KMS-11 (cell line): ENCODE results near the gene PTCRA.
"Not testable (repeated sequence)": the region's sequence is repeated elsewhere in the genome, so short reads cannot be mapped to it uniquely, and the experiment has no call there.

Experiments
- H2AFZ ChIP-seq: fragments of 200-600 bp; sonication (generic); 2 replicates; pipeline ENCODE4 v1.6.1; 2016; ENCODE audit warnings: antibody characterized with exemption, mixed run types, low read depth
- H3K27ac ChIP-seq: fragments of 200-600 bp; sonication (generic); 2 replicates; pipeline ENCODE4 v1.6.1; 2016; ENCODE audit warnings: mild to moderate bottlenecking, mixed run types
- H3K27me3 ChIP-seq: fragments of 200-600 bp; sonication (generic); 2 replicates; pipeline ENCODE4 v1.6.1; 2017; ENCODE audit warnings: mild to moderate bottlenecking, low read depth, mixed run types, moderate library complexity; ENCODE audit not compliant: insufficient read depth
- H3K36me3 ChIP-seq: fragments of 200-600 bp; sonication (generic); 2 replicates; pipeline ENCODE4 v1.6.1; 2017; ENCODE audit warnings: mild to moderate bottlenecking, mixed run types; ENCODE audit not compliant: insufficient read depth
- H3K4me1 ChIP-seq: fragments of 200-600 bp; sonication (generic); 2 replicates; pipeline ENCODE4 v1.6.1; 2016; ENCODE audit warnings: mild to moderate bottlenecking, low read depth, mixed run types; ENCODE audit not compliant: poor library complexity, severe bottlenecking
- H3K4me2 ChIP-seq: fragments of 200-600 bp; sonication (generic); 2 replicates; pipeline ENCODE4 v1.7.0; 2016; ENCODE audit warnings: mild to moderate bottlenecking, mixed run types
- H3K4me3 ChIP-seq: fragments of 200-600 bp; sonication (generic); IDR thresholded peaks from 2 replicates; pipeline ENCODE4 v1.6.1; 2017; ENCODE audit warnings: low read depth, low read length, mixed read lengths; ENCODE audit not compliant: insufficient read depth
- H3K79me2 ChIP-seq: fragments of 200-600 bp; sonication (generic); 2 replicates; pipeline ENCODE4 v1.6.1; 2016; ENCODE audit warnings: low read depth, mixed run types; ENCODE audit not compliant: insufficient read depth
- H3K9ac ChIP-seq: fragments of 200-600 bp; sonication (generic); 2 replicates; pipeline ENCODE4 v1.6.1; 2016; ENCODE audit warnings: mild to moderate bottlenecking, mixed run types
- H4K20me1 ChIP-seq: fragments of 200-600 bp; sonication (generic); 2 replicates; pipeline ENCODE4 v1.6.1; 2016; ENCODE audit warnings: mild to moderate bottlenecking, mixed run types; ENCODE audit not compliant: insufficient read depth
- TF ChIP-seq, protein P1 (sequence below): fragments of 200-600 bp; sonication (generic); conservative IDR thresholded peaks from 2 replicates; pipeline ENCODE4 v1.6.1; 2017; ENCODE audit warnings: low read depth, mild to moderate bottlenecking, antibody characterized with exemption, low read length, moderate library complexity, mixed read lengths

The PTCRA gene

GRCh38 chr6:42942444-42942843, 26.6 kb downstream of the PTCRA start:
- H2AFZ ChIP-seq, result no peak overlapping the region
- TF ChIP-seq, protein P1, sequence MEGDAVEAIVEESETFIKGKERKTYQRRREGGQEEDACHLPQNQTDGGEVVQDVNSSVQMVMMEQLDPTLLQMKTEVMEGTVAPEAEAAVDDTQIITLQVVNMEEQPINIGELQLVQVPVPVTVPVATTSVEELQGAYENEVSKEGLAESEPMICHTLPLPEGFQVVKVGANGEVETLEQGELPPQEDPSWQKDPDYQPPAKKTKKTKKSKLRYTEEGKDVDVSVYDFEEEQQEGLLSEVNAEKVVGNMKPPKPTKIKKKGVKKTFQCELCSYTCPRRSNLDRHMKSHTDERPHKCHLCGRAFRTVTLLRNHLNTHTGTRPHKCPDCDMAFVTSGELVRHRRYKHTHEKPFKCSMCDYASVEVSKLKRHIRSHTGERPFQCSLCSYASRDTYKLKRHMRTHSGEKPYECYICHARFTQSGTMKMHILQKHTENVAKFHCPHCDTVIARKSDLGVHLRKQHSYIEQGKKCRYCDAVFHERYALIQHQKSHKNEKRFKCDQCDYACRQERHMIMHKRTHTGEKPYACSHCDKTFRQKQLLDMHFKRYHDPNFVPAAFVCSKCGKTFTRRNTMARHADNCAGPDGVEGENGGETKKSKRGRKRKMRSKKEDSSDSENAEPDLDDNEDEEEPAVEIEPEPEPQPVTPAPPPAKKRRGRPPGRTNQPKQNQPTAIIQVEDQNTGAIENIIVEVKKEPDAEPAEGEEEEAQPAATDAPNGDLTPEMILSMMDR, result no peak
- no peaks in the 10 kb centered on the region for H4K20me1 ChIP-seq
- H3K27me3 ChIP-seq, result no peaks in the 10 kb centered on the region
- H3K4me3 ChIP-seq, result no peak overlapping the region
- no peaks in the 10 kb centered on the region for H3K4me1 ChIP-seq
- H3K27ac ChIP-seq, result no peak overlapping the region
- no peak overlapping the region for H3K9ac ChIP-seq
- H3K4me2 ChIP-seq, result no peak overlapping the region
- H3K79me2 ChIP-seq, result no peaks in the 10 kb centered on the region
- no peaks in the 10 kb centered on the region for H3K36me3 ChIP-seq

GRCh38 chr6:42947950-42948349, 32.1 kb downstream of the PTCRA start:
- H3K4me2 ChIP-seq, result no peak overlapping the region
- no peak overlapping the region for H3K9ac ChIP-seq
- no peak overlapping the region for H3K27ac ChIP-seq
- H3K79me2 ChIP-seq, result no peaks in the 10 kb centered on the region
- H3K4me1 ChIP-seq, result no peaks in the 10 kb centered on the region
- no peak overlapping the region for H2AFZ ChIP-seq
- no peaks in the 10 kb centered on the region for H3K27me3 ChIP-seq
- TF ChIP-seq, protein P1, result no peak
- H3K4me3 ChIP-seq, result no peak overlapping the region
- H3K36me3 ChIP-seq, result no peaks in the 10 kb centered on the region
- H4K20me1 ChIP-seq, result no peaks in the 10 kb centered on the region

GRCh38 chr6:42952389-42952788, 36.5 kb downstream of the PTCRA start:
- Histone ChIP-seq H3K4me3 (no peak overlapping the region), H3K79me2 (no peaks in the 10 kb centered on the region), H3K9ac (no peak overlapping the region), H4K20me1 (no peaks in the 10 kb centered on the region), H3K27me3 (no peaks in the 10 kb centered on the region), H3K27ac (no peak overlapping the region), H3K4me2 (no peak overlapping the region), H3K36me3 (no peaks in the 10 kb centered on the region), H3K4me1 (no peaks in the 10 kb centered on the region), H2AFZ (no peak overlapping the region)
- TF ChIP-seq, protein P1, result no peak

GRCh38 chr6:42954405-42954804, 38.6 kb downstream of the PTCRA start:
- not testable (repeated sequence) for H3K4me3 ChIP-seq, H3K9ac ChIP-seq, H3K79me2 ChIP-seq, H3K4me1 ChIP-seq, H2AFZ ChIP-seq, H3K4me2 ChIP-seq, H3K27ac ChIP-seq, H3K36me3 ChIP-seq, H3K27me3 ChIP-seq, H4K20me1 ChIP-seq

- Histone ChIP-seq H3K4me3 (no peak overlapping the region), H4K20me1 (no peaks in the 10 kb centered on the region), H3K9ac (no peak overlapping the region), H3K79me2 (no peaks in the 10 kb centered on the region), H3K4me1 (no peaks in the 10 kb centered on the region), H3K27ac (no peak overlapping the region), H2AFZ (no peak overlapping the region), H3K36me3 (no peaks in the 10 kb centered on the region), H3K4me2 (no peak overlapping the region), H3K27me3 (no peaks in the 10 kb centered on the region)
- TF ChIP-seq, protein P1, result no peak
Observed at GRCh38 chr6:42958125-42958524, 42.3 kb downstream of the PTCRA start.
